ENCODE measurements around the gene CWC25.

GRCh38 chr17:38815576-38816193 lies 9.4 kb downstream of the CWC25 start:
- no peak for TF ChIP-seq CTCF (conservative IDR thresholded peaks at IDR 0.05; ENCODE audit: low read depth, low read length)
- TF ChIP-seq EZH2 (IDR thresholded peaks at IDR 0.05; ENCODE audit: borderline replicate concordance, low read depth, low read length, poor library complexity, severe bottlenecking), result no peak
